ENCODE results near the gene VIL1. TPM values are rescaled to one million over a fixed set of nuclear protein-coding genes. Genes with fewer than 3 reads are reported as not detected.

The VIL1 gene
- total RNA-seq, 1 experiment from 2014 or later: 0.05 TPM

- DNase-seq (ENCODE audit: low read depth): no peak
Measured at GRCh38 chr2:218482651-218483050, 63.7 kb downstream of the VIL1 start.

- no peak for DNase-seq (ENCODE audit: low read depth)
Measured at GRCh38 chr2:218485986-218486667, 67.2 kb downstream of the VIL1 start.

- DNase-seq (ENCODE audit: low read depth): no peak
Measured at GRCh38 chr2:218500501-218501060, 81.7 kb downstream of the VIL1 start.

GRCh38 chr2:218501665-218502064, 82.7 kb downstream of the VIL1 start:
- DNase-seq (ENCODE audit: low read depth): no peak

Small RNA genes lying within 50 kb of the gene (small RNA-seq; reads per million reads assigned to genes)
- gene MIR26B: 18.5 reads per million, percentile 93 among the genes with 10 or more reads in this experiment

Other genes with a start within 250 kb of the VIL1 start
- gene ARPC2, start 201.9 kb upstream of the VIL1 start, total RNA-seq (2014; rRNA removed; shearing (Covaris generic)): 422 and 493 TPM in 2 replicates
- 0.05 TPM in 1 of 2 replicates, not detected in the other for gene GPBAR1, start 158.1 kb upstream of the VIL1 start, total RNA-seq (2014; rRNA removed; shearing (Covaris generic))
- 226 and 244 TPM in 2 replicates for gene AAMP, start 149.0 kb upstream of the VIL1 start, total RNA-seq (2014; rRNA removed; shearing (Covaris generic))
- 41.6 and 42.2 TPM in 2 replicates for gene PNKD, start 148.6 kb upstream of the VIL1 start, total RNA-seq (2014; rRNA removed; shearing (Covaris generic))
- 78.7 and 93.7 TPM in 2 replicates for gene TMBIM1, start 126.6 kb upstream of the VIL1 start, total RNA-seq (2014; rRNA removed; shearing (Covaris generic))
- not detected in 2 replicates for gene CATIP, start 62.3 kb upstream of the VIL1 start, total RNA-seq (2014; rRNA removed; shearing (Covaris generic))
- 0.03 and 0.08 TPM in 2 replicates for gene SLC11A1, start 36.9 kb upstream of the VIL1 start, total RNA-seq (2014; rRNA removed; shearing (Covaris generic))
- gene CTDSP1, start 19.3 kb upstream of the VIL1 start, total RNA-seq (2014; rRNA removed; shearing (Covaris generic)): 47.3 and 61.2 TPM in 2 replicates
- 7.7 and 8.7 TPM in 2 replicates for gene USP37, start 149.2 kb downstream of the VIL1 start, total RNA-seq (2014; rRNA removed; shearing (Covaris generic))
- gene CNOT9, start 149.7 kb downstream of the VIL1 start, total RNA-seq (2014; rRNA removed; shearing (Covaris generic)): 80.1 and 101 TPM in 2 replicates
- 1.7 and 2.4 TPM in 2 replicates for gene PLCD4, start 188.8 kb downstream of the VIL1 start, total RNA-seq (2014; rRNA removed; shearing (Covaris generic))
- 17.8 and 26.0 TPM in 2 replicates for gene ZNF142, start 240.5 kb downstream of the VIL1 start, total RNA-seq (2014; rRNA removed; shearing (Covaris generic))
- gene BCS1L, start 240.6 kb downstream of the VIL1 start, total RNA-seq (2014; rRNA removed; shearing (Covaris generic)): 69.2 and 80.7 TPM in 2 replicates

Measured in HT1080 (cell line).